ENCODE measurements around the gene CFAP92.

CFAP92 gene

DNA sequence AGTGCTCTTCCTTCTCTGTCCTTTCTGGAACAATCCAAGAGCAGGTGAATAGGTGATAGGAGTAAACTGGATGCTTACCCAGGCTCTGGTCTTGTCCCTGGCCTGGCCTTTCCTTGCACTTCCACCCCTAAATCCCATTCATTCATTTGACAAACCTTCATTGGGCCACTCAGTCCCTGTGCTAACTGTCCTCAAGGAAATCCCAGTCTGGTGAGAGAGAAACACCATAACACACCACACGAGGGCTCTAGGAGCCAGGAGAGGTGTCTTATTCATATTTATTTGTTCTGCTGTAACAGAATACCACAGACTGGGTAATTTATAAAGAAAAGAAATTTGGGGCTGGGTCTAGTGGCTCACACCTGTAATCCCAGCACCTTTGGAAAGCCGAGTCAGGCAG lies 30.0 kb upstream of the CFAP92 start:
- TF ChIP-seq, protein P1, sequence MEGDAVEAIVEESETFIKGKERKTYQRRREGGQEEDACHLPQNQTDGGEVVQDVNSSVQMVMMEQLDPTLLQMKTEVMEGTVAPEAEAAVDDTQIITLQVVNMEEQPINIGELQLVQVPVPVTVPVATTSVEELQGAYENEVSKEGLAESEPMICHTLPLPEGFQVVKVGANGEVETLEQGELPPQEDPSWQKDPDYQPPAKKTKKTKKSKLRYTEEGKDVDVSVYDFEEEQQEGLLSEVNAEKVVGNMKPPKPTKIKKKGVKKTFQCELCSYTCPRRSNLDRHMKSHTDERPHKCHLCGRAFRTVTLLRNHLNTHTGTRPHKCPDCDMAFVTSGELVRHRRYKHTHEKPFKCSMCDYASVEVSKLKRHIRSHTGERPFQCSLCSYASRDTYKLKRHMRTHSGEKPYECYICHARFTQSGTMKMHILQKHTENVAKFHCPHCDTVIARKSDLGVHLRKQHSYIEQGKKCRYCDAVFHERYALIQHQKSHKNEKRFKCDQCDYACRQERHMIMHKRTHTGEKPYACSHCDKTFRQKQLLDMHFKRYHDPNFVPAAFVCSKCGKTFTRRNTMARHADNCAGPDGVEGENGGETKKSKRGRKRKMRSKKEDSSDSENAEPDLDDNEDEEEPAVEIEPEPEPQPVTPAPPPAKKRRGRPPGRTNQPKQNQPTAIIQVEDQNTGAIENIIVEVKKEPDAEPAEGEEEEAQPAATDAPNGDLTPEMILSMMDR (IDR thresholded peaks at IDR 0.05; ENCODE audit: extremely low read depth, missing control alignments): no peak
- no peak for DNase-seq (ENCODE audit: low spot score)

DNA sequence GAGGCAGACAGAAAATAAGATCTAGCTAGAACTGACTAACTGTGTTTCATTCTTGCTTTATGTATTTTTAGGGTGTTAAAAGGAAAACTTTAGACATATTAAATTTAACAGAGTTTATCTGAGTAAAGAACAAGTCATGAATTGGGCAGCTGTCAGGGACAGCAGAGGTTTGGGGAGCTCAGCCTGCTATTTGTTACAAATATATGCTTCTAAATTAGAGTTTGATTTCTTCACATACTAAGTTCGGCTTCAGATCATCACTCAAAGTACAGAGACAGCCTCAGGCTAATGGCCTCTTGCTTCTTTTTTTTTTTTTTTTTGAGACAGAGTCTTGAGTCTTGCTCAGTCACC lies 29.1 kb upstream of the CFAP92 start:
- DNase-seq (ENCODE audit: low spot score): no peak
- TF ChIP-seq, protein P1 (IDR thresholded peaks at IDR 0.05; ENCODE audit: extremely low read depth, missing control alignments): no peak

DNA sequence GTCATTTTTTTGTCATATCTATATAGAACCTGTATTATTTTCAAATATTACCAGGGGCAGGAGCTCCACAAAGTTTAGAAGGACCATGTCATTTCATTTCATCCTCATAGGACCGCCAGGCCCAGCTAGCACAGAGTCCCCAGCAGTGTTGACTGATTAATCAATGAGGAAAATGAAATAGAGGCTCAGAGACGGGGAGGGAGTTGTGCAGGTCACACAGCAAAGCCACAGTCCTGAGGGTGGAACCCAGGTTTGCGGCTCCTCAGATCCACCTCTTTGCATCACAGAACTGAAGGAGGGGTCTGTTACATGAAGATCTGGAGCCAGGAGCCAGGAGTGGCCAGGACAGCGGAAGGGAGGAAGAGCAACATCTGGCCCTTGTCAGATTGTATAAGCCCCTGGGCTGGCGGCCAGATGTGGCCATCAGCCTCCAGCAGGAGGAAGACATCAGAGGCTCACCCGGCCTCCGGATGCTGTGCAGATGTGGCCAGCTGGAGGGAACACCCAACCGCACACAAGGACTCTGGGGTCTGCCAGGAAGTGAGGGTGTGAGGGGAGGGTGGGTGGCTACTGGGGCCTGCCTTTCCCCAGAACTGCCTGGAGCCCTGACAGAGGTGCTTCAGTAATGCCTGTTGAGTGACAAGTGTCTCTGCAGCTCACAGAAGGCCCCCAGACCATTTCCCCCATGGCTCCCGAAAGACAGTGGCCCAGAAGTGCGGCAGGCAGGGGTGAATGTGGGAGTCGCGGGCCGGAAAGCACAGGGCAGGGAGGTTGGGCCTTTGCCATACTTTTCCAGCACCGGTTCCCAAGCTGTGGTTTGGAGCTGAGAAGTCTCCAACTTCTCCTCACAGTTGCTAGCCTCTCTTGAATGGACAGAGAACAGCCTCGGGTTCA lies 28.5 kb upstream of the CFAP92 start:
- TF ChIP-seq, protein P1 (IDR thresholded peaks at IDR 0.05; ENCODE audit: extremely low read depth, missing control alignments): no peak
- DNase-seq (ENCODE audit: low spot score): no peak

DNA sequence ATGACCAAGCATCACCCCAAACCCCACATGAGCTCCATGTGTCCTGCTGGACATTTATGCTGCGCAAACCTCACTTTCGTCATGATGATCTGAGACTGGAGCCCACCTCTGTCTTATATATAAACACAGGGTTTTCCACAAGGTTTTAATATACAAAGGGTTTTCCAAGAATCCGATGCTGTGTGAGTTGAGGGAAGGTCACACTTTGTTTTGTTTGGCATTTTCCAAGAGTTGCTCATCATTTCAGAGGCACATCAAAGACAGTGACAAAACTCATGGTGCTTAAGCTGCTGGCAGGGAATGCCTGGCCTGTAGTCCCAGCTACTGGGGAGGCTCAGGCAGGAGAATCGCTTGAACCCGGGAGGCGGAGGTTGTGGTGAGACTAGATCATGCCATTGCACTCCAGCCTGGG lies 27.3 kb upstream of the CFAP92 start:
- DNase-seq (ENCODE audit: low spot score): no peak
- TF ChIP-seq, protein P1 (IDR thresholded peaks at IDR 0.05; ENCODE audit: extremely low read depth, missing control alignments): no peak

DNA sequence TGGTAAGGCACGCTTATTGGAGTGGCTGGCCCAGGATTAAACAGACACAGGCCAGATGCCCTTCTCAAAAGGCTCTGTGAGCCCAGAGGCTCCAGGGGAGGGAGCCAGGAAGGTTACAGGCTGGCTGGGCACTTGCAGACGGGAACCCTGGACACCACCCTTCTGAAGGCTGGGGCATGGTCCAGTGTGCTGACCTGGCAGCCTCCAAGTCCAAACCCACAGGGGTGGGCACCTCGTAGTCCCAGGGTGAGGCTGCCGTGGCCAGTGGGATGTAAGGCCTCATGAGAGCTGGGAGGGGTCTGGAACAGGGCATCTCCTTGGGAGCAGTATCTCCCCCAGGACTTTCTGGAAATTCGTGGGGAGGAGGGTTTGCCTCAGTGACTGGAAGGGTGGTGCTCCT lies 26.8 kb upstream of the CFAP92 start:
- DNase-seq (ENCODE audit: low spot score): no peak
- TF ChIP-seq, protein P1 (IDR thresholded peaks at IDR 0.05; ENCODE audit: extremely low read depth, missing control alignments): no peak

- no peak for DNase-seq (ENCODE audit: low spot score)
- TF ChIP-seq, protein P1 (IDR thresholded peaks at IDR 0.05; ENCODE audit: extremely low read depth, missing control alignments): no peak
These were observed 25.4 kb upstream of the CFAP92 start for GRCh38 chr3:129019266-129019665.

GRCh38 chr3:129018751-129019150 lies 24.9 kb upstream of the CFAP92 start:
- DNase-seq (ENCODE audit: low spot score): no peak
- TF ChIP-seq, protein P1 (IDR thresholded peaks at IDR 0.05; ENCODE audit: extremely low read depth, missing control alignments): no peak
